Measurements from ENCODE around the gene PCNX1. TPM values are rescaled to one million over a fixed set of nuclear protein-coding genes. Genes with fewer than 3 reads are reported as not detected.

The PCNX1 gene
- total RNA-seq, 1 experiment from 2014 or later = 48.0 TPM

DNA sequence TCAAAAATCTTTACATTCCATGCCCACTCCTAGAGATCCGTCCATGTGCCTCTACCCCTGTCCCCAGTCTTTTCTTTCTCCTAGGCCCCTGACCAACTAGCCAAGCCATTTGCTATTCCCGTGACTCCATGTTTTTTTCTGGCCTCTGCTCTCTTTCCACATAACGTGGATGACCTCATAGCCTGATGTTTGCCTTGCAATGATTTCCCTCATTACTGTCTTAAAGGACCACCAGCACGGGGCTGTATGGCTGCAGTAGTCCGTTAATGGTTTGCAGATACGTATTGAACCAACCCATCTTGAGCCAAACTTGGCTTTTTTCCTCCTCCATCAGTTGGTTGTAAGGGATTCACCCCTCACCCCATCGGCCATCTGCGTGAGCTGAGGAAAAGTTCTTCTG lies 226.0 kb downstream of the PCNX1 start:
- TF ChIP-seq, protein P1, sequence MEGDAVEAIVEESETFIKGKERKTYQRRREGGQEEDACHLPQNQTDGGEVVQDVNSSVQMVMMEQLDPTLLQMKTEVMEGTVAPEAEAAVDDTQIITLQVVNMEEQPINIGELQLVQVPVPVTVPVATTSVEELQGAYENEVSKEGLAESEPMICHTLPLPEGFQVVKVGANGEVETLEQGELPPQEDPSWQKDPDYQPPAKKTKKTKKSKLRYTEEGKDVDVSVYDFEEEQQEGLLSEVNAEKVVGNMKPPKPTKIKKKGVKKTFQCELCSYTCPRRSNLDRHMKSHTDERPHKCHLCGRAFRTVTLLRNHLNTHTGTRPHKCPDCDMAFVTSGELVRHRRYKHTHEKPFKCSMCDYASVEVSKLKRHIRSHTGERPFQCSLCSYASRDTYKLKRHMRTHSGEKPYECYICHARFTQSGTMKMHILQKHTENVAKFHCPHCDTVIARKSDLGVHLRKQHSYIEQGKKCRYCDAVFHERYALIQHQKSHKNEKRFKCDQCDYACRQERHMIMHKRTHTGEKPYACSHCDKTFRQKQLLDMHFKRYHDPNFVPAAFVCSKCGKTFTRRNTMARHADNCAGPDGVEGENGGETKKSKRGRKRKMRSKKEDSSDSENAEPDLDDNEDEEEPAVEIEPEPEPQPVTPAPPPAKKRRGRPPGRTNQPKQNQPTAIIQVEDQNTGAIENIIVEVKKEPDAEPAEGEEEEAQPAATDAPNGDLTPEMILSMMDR (conservative IDR thresholded peaks at IDR 0.05) = no peak
- no CpG with 5 or more reads among the region's 8 CpGs for WGBS (ENCODE audit: extremely low coverage, insufficient read length, low lambda C conversion rate)
- H3K4me3 Mint-ChIP-seq = no peak overlapping the region
- no peak overlapping the region for H2BK20ac ChIP-seq (ENCODE audit: low read depth, low read length, poor library complexity, severe bottlenecking)
- no peak overlapping the region for H3K14ac ChIP-seq (ENCODE audit: insufficient read depth, low read length)
- no peaks in the 10 kb centered on the region for H3K79me1 ChIP-seq (ENCODE audit: insufficient read depth, low read depth, low read length, poor library complexity, severe bottlenecking)
- H3K27me3 Mint-ChIP-seq (ENCODE audit: low read depth) = no peaks in the 10 kb centered on the region; the same call in 1 of the 2 replicates
- no peak overlapping the region for H2BK12ac ChIP-seq (ENCODE audit: insufficient read length, low read depth, low read length)
- H3K27me3 ChIP-seq (ENCODE audit: insufficient read depth, low read length) = no peaks in the 10 kb centered on the region
- H4K5ac ChIP-seq (ENCODE audit: insufficient read length, low read depth, low read length) = no peak overlapping the region
- H3K4me1 ChIP-seq (ENCODE audit: insufficient read depth, low read length) = no peaks in the 10 kb centered on the region; the same call in 1 of the 2 replicates
- no peak overlapping the region for H2BK120ac ChIP-seq (ENCODE audit: low read depth, low read length, poor library complexity, severe bottlenecking)
- H2BK15ac ChIP-seq (ENCODE audit: low read depth, low read length) = no peak overlapping the region
- H2AK5ac ChIP-seq (ENCODE audit: insufficient read length, low read length) = no peak overlapping the region
- H3K23ac ChIP-seq (ENCODE audit: insufficient read length, low read depth, low read length) = no peak overlapping the region
- no peak overlapping the region for H2BK5ac ChIP-seq (ENCODE audit: insufficient read length, low read length)
- H3K36me3 Mint-ChIP-seq (ENCODE audit: insufficient read depth in 1 of 3, low read depth in 3 of 3) = peaks cover 0 to 10% (median 6%) of the 10 kb centered on the region in 3 experiments; a peak in 4 of 7 replicates
- no peak overlapping the region for H3K4me2 ChIP-seq (ENCODE audit: insufficient read depth, insufficient read length, low read length)
- no peaks in the 10 kb centered on the region for H3K23me2 ChIP-seq (ENCODE audit: insufficient read length, low read depth, low read length, poor library complexity, severe bottlenecking)
- no peak overlapping the region for H3K56ac ChIP-seq (ENCODE audit: insufficient read length, low read depth, low read length)
- no peak overlapping the region for H4K91ac ChIP-seq (ENCODE audit: insufficient read length, low read depth, low read length)
- no peak overlapping the region for H3K27ac ChIP-seq (ENCODE audit: insufficient read length, low read depth, low read length)
- H3K4me1 Mint-ChIP-seq = peaks cover 22 to 25% of the 10 kb centered on the region in 2 experiments
- H3T11ph ChIP-seq (ENCODE audit: low read length) = no peak overlapping the region
- no peaks in the 10 kb centered on the region for H3K9me3 ChIP-seq (ENCODE audit: control insufficient read depth, low read depth, low read length)
- H4K20me1 ChIP-seq (ENCODE audit: control insufficient read depth, insufficient read depth, insufficient read length) = no peaks in the 10 kb centered on the region
- H3K4ac ChIP-seq (ENCODE audit: low read depth, low read length) = no peak overlapping the region
- no peak overlapping the region; a peak in 1 of 7 replicates for H3K27ac Mint-ChIP-seq
- H3K9ac ChIP-seq (ENCODE audit: extremely low read depth, insufficient read length, low read length) = no peak overlapping the region
- H2AFZ ChIP-seq (ENCODE audit: low read length) = no peak overlapping the region
- peaks cover 9 to 14% of the 10 kb centered on the region in 2 experiments for H3K9me3 Mint-ChIP-seq
- H4K8ac ChIP-seq (replicated peaks; ENCODE audit: insufficient read length, low read depth, low read length) = no peak overlapping the region
- no peaks in the 10 kb centered on the region for H3K79me2 ChIP-seq (ENCODE audit: insufficient read depth, low read length)
- peak; percentile 8 for DNase-seq
- no peak overlapping the region for H3K18ac ChIP-seq (ENCODE audit: insufficient read length, low read depth, low read length)

Measured in H9 (cell line).